GM13977 (cell line): ENCODE results near the gene KDM4E.
"Not testable (repeated sequence)": the region's sequence is repeated elsewhere in the genome, so short reads cannot be mapped to it uniquely, and the experiment has no call there.

Experiments
- DNase-seq: peaks from one replicate; pipeline ENCODE4 v3.0.0; 2012; ENCODE audit warnings: low spot score
- CTCF ChIP-seq: IDR thresholded peaks from 2 replicates; pipeline ENCODE4 v1.5.1; 2012; ENCODE audit warnings: mild to moderate bottlenecking, control low read depth; ENCODE audit not compliant: insufficient read depth; ENCODE audit errors: extremely low read depth, missing control alignments
- in situ Hi-C: fragments of 300-500 bp; cut with MboI; formaldehyde crosslinking; loops from one replicate; pipeline ENCODE4 v1.12.0; 2022; ENCODE audit warnings: low sequenced_read_pairs, low pct_unique_long_range_greater_than_20kb, mixed read lengths, inconsistent platforms; ENCODE audit not compliant: unreplicated experiment

KDM4E gene

DNA sequence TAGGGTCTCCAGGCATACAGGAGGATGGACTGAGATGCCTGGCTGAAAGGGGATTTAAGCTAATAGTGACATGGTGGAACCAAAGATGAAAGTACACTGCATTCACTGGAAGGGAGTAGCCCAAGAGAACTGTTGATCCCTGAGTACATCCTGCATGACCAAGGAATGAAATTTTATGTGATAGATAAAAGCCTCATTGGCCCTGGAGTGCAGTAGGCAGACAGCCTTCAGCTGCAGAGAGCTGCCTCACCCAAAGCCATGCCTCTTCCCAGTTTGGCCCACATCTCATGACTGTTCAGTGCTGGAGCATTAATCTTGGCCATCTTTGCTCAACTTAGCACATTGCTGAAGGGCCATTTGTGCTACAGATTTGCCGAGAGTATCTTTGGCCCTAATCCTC, 8.0 kb downstream of the KDM4E start:
- no peak for TF ChIP-seq CTCF
- no peak for DNase-seq
- in situ Hi-C loops = no loop called here

- in situ Hi-C loops = no loop called here
- no peak for TF ChIP-seq CTCF
Observed at GRCh38 chr11:95035316-95035715, 10.3 kb downstream of the KDM4E start.

GRCh38 chr11:95037356-95038035, 12.4 kb downstream of the KDM4E start:
- in situ Hi-C loops, DNase-seq: not testable (repeated sequence)

More at GRCh38 chr11:95035316-95035715, 10.3 kb downstream of the KDM4E start:
- DNase-seq = no peak

DNA sequence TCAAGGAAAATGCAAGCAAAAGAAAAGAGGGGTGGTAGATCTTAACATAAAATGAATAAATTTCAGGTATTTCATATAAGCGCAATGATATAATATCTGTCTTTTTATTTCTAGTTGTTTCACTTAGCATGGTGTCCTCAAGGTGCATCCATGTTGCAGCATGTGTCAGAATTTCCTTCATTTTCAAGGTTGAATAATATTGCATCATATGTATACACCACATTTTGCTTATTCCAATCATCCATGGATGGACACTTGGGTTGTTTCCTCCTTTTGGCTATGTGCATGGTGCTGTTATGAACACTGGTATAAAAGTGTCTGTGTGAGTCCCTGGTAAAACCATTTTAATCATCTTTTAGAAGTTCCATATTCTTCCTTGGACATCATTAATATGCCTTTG, 17.2 kb downstream of the KDM4E start:
- TF ChIP-seq CTCF = no peak
- in situ Hi-C loops = no loop called here
- no peak for DNase-seq

- DNase-seq = no peak
- no peak for TF ChIP-seq CTCF
- in situ Hi-C loops = no loop called here
Observed at GRCh38 chr11:95042906-95043305, 17.8 kb downstream of the KDM4E start.

GRCh38 chr11:95044010-95044409, 19.0 kb downstream of the KDM4E start:
- in situ Hi-C loops = no loop called here
- TF ChIP-seq CTCF = no peak
- DNase-seq = no peak

GRCh38 chr11:95045812-95046211, 20.8 kb downstream of the KDM4E start:
- DNase-seq = no peak
- TF ChIP-seq CTCF = no peak
- in situ Hi-C loops = no loop called here

DNA sequence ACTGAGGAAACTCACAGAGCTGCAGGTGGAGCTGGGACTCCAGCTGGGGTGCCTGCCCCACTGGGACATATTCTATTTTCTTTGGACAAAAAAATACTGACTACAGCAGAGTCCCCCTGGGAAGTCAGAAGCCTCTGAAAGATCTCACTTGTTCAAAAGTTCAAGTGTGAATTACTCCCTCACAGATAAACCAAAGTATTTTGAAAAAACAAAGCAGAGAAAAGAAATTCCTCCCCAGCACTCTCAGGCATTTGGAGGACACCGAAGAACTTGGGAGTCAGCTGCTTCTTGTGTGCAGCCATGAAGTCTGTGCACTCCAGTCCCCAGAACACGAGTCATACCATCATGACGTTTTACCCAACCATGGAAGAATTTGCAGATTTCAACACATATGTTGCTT, 24.1 kb downstream of the KDM4E start, which contains the start of gene KDM4F:
Gene KDM4F, plus strand, starts transcription at position 301 of the 400 bp plus-strand sequence.
- DNase-seq, in situ Hi-C loops: not testable (repeated sequence)
